Right renal cortex interstitium (tissue), 3 donors: ENCODE measurements around the gene TTC24. TPM values are rescaled to one million over a fixed set of nuclear protein-coding genes. Genes with fewer than 3 reads are reported as not detected.
A peak's percentile ranks its signal among the peaks of the same experiment; 100 is the strongest.
"Not testable (repeated sequence)": the region's sequence is repeated elsewhere in the genome, so short reads cannot be mapped to it uniquely, and the experiment has no call there.

Experiments
- DNase-seq, 3 donors: peaks; one replicate each; pipeline ENCODE4 v3.0.0-alpha.2; 2013; ENCODE audit warnings: low read depth in 3 of 3, low spot score in 2 of 3
- polyA plus RNA-seq, 3 donors: library from polyadenylated mRNA; unstranded; fragments of 120-200 nt; gene quantifications; one replicate each; pipeline ENCODE4 v1.2.1, GENCODE V29; 2013; ENCODE audit not compliant: insufficient read length in 3 of 3

Gene TTC24
- polyA plus RNA-seq, 3 donors, result 0.78 to 1.2 (median 0.99) TPM

- no peak for DNase-seq
Observed at GRCh38 chr1:156601892-156602291, 22.4 kb downstream of the TTC24 start.

- DNase-seq, result no peak
Observed at GRCh38 chr1:156602557-156602993, 23.1 kb downstream of the TTC24 start.

- DNase-seq, result not testable (repeated sequence)
Observed at GRCh38 chr1:156607344-156607743, 27.8 kb downstream of the TTC24 start.

DNA sequence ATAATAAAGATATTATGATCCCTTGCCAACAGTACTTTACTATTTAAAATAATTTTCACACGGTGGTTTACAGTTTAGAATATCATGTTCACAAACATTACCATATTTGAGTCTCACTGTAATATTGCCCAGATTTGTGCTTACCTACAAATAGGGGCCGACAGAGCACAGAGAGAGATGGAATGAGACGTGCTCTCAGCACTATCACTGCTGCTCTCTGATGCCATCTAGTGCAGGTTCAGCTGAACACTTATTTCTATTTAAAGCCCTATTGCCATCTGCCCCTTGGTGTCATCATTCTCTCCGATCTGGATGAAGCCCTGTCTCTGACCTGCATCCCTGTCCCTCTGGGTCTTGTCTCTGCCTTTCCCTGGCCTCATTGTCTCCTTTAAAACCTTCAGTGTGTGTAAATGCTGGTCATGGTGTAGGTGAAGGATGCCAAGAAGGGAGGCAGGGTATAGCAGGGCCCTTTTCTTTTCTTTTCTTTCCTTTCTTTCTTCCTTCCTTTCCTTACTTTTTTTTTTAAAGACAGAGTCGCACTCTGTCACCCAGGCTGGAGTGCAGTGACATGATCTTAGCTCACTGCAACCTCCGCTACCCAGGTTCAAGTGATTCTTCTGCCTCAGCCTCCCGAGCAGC is 28.6 kb downstream of the TTC24 start:
- no peak for DNase-seq

DNA sequence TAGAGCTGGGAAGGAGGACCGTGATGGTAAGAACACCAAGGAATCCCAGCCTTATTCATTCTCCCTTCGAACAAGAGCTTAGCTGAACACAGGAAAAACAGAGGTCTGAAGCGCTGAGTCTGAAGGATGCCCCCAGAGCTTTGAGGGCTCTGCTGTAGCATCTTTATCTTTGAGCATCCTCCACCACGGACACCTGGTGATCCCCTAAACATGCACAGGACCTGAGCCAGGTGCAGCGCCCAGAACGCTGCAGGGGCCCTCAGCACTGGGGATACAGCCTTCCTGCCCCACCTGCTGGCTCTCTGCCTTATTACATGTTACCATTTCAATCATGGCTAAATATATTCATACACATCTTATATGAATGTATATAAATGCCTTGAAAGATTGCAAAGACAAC is 29.5 kb downstream of the TTC24 start:
- DNase-seq, result no peak

- not testable (repeated sequence) for DNase-seq
Observed at GRCh38 chr1:156610072-156610471, 30.5 kb downstream of the TTC24 start.

DNA sequence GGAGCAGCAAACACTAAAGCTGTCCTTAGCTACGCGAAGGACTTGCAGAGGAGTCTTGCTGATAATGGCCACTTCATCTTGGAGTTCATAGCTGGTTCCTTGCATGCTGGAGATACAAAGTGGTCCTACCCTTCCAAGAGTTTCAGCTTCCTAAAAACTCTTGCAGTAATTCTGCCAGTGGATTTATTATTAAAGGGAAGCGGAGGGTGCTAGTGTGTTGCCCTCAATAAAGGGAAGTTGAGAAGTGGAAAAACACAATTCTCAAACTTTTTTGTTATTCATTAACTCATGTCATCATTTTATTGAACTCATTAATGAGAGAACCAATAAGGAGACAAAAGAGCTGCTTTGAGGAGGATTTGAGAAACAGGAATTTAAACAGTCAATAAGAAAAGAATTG is 33.1 kb downstream of the TTC24 start:
- DNase-seq, result no peak

- DNase-seq, result no peak
Observed at GRCh38 chr1:156615946-156616345, 36.4 kb downstream of the TTC24 start.

GRCh38 chr1:156616463-156616862 is 36.9 kb downstream of the TTC24 start:
- peak; percentile 74 to 85 (median 79) for DNase-seq

DNA sequence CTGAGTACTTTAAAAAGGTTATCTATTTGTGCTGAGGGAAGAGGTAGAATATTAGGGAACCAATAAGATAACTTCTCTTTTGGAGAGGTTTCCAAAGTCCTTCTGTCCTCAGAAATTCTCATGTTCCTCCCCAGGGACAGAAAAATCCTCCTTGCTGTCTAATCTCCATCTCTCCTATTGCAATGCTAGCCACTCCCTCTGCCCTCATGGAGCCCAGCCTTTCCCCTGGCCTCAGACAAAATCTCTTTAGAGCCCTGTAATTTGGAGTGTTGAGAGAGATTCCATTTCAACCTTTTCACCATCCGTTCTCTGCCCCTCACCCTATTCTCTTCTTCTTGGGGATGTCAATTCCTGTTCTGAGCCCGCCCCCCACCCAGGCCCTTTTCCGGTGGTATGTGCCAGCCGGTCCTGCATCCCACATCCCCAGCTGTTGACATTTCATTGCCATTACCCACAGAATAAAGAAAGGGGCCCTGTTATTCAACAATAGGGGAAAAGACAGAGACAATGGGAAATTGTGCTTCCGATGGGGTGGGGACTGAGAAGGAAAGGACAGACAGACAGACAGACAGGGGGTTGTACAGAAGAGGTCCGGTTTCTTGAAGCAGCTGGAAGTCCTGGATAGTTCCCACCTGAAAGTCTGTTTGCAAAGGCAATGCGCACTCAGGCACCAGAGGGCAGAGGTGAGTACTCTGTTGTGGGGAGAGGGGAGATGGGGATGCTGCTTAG is 39.5 kb downstream of the TTC24 start, which contains the start of gene HAPLN2:
Gene HAPLN2, plus strand, starts transcription at position 563 of the 729 bp plus-strand sequence. CDS start 4,076 bp downstream, outside the sequence.
- no peak for DNase-seq

DNA sequence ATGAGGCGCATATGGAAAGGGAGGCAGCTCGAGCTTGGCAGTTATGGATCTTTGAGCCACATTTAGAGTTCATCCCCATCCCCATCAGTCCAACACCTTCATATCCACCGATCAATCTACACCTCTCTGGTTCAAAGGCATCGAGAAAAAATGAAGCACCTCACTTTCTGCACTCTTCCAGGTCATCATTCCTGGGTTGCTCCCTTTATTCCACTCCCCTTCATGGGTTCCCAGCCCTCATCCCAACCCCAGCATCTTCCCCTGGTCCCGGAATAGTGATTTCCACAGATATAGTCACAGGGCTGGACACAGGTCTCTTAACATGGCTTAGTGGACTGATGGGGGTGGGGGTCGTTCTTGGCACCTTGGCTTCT is 40.0 kb downstream of the TTC24 start:
- DNase-seq, result no peak

DNA sequence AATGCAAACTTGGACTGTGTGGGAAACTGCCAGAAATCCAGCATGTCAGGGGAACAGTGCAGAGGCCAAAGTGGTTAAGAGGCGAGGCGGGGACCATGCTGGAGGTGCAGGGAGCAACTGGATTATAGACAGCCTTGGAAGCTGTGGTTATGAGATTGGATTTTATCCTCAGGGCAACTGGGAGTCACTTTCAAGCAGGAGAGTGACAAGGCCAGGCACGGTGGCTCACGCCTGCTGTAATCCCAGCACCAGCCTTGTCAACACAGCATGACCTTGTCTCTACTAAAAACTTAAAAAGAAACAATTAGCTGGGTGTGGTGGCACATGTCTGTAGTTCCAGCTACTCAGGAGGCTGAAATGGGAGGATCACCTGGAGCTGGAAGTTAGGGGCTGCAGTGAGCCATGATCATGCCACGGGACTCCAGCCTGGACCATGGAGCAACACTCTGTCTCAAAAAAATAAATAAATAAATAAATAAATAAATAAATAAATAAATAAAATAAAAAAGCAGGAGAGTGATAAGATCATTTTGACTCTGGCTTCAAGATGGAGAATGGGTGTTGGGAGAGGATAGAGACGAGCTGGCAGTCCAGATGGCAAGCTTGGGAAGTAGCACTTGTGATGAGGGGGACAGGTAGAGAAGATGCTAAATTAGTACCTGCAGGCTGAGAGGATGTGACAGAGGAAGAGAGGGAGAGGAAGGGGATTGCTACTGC is 43.2 kb downstream of the TTC24 start:
- no peak for DNase-seq

DNA sequence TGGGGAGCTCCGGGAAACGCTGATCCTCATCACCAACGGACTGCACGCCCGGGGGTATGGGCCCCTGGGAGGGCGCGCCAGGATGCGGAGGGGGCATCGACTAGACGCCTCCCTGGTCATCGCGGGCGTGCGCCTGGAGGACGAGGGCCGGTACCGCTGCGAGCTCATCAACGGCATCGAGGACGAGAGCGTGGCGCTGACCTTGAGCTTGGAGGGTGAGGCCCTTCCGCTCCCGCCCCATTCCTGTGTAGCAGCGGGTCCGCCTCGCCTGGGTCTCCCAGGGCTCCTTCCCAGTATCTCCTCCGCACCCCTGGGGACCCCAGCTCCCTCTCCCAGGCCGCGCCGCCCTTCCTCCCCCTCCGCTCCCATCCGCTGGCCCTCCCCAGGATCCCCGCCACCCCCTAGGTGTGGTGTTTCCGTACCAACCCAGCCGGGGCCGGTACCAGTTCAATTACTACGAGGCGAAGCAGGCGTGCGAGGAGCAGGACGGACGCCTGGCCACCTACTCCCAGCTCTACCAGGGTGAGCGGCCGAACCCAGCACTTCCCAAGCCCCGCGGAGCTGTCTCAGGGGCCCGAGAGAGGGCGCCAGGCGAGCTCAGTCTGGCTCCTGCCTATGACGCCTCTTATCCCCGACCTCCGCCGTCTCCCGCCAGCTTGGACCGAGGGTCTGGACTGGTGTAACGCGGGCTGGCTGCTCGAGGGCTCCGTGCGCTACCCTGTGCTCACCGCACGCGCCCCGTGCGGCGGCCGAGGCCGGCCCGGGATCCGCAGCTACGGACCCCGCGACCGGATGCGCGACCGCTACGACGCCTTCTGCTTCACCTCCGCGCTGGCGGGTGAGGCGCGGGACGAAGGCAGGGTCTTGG is 44.7 kb downstream of the TTC24 start:
- no peak for DNase-seq

DNA sequence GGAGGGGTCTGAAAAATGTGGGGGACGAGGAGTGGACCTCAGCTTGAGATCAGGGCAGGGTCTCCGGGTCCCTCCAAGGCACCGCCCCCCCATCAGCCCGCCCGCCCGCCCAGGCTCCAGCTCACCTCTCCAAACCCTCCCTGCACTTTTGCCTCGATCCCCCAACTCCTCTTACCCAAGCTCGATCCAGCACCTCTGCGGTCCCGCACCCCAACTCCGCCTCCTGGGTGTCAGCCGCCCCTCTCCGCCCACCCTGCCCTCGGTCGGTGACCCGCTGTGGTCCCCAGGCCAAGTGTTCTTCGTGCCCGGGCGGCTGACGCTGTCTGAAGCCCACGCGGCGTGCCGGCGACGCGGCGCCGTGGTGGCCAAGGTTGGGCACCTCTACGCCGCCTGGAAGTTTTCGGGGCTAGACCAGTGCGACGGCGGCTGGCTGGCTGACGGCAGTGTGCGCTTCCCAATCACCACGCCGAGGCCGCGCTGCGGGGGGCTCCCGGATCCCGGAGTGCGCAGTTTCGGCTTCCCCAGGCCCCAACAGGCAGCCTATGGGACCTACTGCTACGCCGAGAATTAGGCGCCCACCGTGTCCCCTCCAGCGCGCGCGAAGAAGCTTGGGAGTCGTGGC is 45.4 kb downstream of the TTC24 start:
- DNase-seq, result no peak

- DNase-seq, result no peak
Observed at GRCh38 chr1:156625436-156626078, 46.0 kb downstream of the TTC24 start.

- no peak for DNase-seq
Observed at GRCh38 chr1:156626079-156626438, 46.5 kb downstream of the TTC24 start.

DNA sequence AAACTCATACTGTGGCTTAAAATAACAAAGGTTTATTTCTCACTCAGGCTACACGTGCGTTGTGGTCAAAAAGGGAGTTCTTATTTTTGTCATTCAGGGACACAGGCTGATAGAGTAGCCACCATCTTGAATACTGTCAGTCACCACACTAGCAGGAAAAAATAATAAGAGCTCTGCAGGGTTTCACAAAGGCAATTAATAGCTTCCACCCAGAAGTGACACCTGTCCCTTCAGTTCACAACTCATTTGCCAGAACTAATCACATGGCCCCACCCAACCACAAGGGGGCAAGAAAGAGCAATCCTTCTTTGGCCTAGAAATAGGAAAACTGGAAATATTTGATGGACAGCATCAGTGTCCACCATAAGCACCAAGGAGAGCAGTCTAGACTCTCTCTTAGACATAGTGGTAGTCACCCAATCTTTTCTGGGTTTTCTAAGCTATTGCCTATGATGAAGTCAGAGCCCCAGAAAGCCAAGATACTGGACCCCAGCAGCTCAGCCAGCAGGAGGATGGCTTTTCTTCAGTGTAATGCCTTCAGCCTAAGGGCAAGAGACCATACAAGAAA is 47.9 kb downstream of the TTC24 start:
- DNase-seq, result no peak

DNA sequence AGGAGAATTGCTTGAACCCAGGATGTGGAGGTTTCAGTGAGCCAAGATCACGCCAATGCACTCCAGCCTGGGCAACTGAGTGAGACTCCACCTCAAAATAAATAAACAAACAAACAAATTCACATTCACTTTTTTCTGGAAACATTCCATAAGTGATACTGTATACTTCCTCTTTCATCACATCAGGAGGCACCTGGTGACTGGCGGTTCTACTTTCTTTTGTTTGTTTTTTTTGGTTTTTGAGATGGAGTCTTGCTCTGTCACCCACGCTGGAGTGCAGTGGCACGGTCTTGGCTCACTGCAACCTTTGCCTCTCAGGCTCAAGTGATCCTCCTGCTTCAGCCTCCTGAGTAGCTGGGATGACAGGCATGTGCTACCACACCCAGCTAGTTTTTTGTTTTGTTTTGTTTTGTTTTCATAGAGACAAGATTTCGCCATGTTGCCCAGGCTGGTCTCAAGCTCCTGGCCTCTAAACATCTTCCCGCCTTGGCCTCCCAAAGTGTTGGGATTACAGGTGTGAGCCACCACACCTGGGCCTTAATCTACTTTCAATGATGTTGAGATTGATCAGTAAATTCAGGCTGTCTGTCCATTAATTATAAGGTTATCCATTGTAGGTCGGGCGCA is 50.4 kb downstream of the TTC24 start:
- no peak for DNase-seq

- DNase-seq, result not testable (repeated sequence)
Observed at GRCh38 chr1:156631152-156631551, 51.6 kb downstream of the TTC24 start.
